Endothelial cell of umbilical vein (primary cell): Measurements from ENCODE around the gene VAV2. TPM values are rescaled to one million over a fixed set of nuclear protein-coding genes. Genes with fewer than 3 reads are reported as not detected.

Experiments used
- BruUV-seq: library from RNA; stranded (reverse); fragments of 400-500 nt; replicated peaks from 2 replicates; lab custom pipeline; 2021; lab: Mats Ljungman, UMichigan
- CTCF ChIA-PET: fragments of 300-600, 350-600 bp; sonication (Branson Sonifier 250); formaldehyde crosslinking; loops from one replicate; lab custom pipeline; 2021; ENCODE audit warnings: antibody characterized with exemption, inconsistent platforms; lab: Charles Lee
- POLR2A ChIA-PET: fragments of 300-600, 350-600 bp; sonication (Branson Sonifier 250); formaldehyde crosslinking; loops from one replicate; lab custom pipeline; 2021; ENCODE audit warnings: antibody characterized with exemption, inconsistent platforms; lab: Charles Lee
- DNase-seq: peaks from one replicate; pipeline ENCODE4 v3.0.0-alpha.2; 2011; ENCODE audit warnings: low read depth, low spot score
- FAIRE-seq: peaks from 2 replicates; lab custom pipeline; 2011; peaks lifted over from hg19 to GRCh38; lab: Jason Lieb, UNC
- H2AFZ ChIP-seq: 2 replicates; pipeline ENCODE4 v1.6.0; 2012; ENCODE audit warnings: low read depth, low read length, control low read depth, inconsistent platforms
- H3K27ac ChIP-seq: 2 replicates; pipeline ENCODE4 v1.5.1; 2011; ENCODE audit warnings: low read depth, mild to moderate bottlenecking, control low read depth, low read length, moderate library complexity; ENCODE audit not compliant: insufficient read depth
- H3K27me3 ChIP-seq, 2 experiments: 2 replicates each; pipeline versions ENCODE4 v1.6.0 to v1.6.1; 2011; ENCODE audit warnings: low read length in 2 of 2, mixed read lengths in 1 of 2; ENCODE audit not compliant: control insufficient read depth in 2 of 2, insufficient read depth in 2 of 2
- H3K36me3 ChIP-seq, 2 experiments: 2 replicates in 1 of 2; 3 replicates in 1 of 2; pipeline ENCODE4 v1.5.1; 2011; ENCODE audit warnings: low read length in 2 of 2, mild to moderate bottlenecking in 1 of 2, moderate library complexity in 1 of 2; ENCODE audit not compliant: control insufficient read depth in 2 of 2, insufficient read depth in 2 of 2; ENCODE audit errors: extremely low read depth in 1 of 2
- H3K4me1 ChIP-seq: 3 replicates; pipeline ENCODE4 v1.5.1; 2011; ENCODE audit warnings: mild to moderate bottlenecking, low read length; ENCODE audit not compliant: control insufficient read depth, insufficient read depth; ENCODE audit errors: extremely low read depth
- H3K4me2 ChIP-seq: 2 replicates; pipeline ENCODE4 v1.6.1; 2011; ENCODE audit warnings: low read length, control low read depth, mixed read lengths; ENCODE audit not compliant: insufficient read depth
- H3K4me3 ChIP-seq, 3 experiments: fragments of 200-600 bp in 1 of 3; sonication (generic), shearing (Covaris generic) in 1 of 3; replicated peaks in 1 of 3; 2 replicates each; pipeline ENCODE4 v1.5.1; 2011 to 2016; ENCODE audit warnings: control low read depth in 3 of 3, low read length in 3 of 3, mild to moderate bottlenecking in 2 of 3, inconsistent platforms in 1 of 3, low read depth in 1 of 3, moderate library complexity in 1 of 3; ENCODE audit not compliant: insufficient read depth in 1 of 3
- H3K79me2 ChIP-seq: 2 replicates; pipeline ENCODE4 v1.6.0; 2012; ENCODE audit warnings: low read length, inconsistent platforms; ENCODE audit not compliant: control insufficient read depth, insufficient read depth
- H3K9ac ChIP-seq: replicated peaks from 2 replicates; pipeline ENCODE3; 2011; ENCODE audit warnings: low read length, control low read depth; ENCODE audit not compliant: insufficient read depth; ENCODE audit errors: extremely low read depth
- H3K9me1 ChIP-seq: replicated peaks from 3 replicates; pipeline ENCODE4 v1.6.0; 2011; ENCODE audit warnings: mild to moderate bottlenecking, low read length; ENCODE audit not compliant: control insufficient read depth, insufficient read depth; ENCODE audit errors: extremely low read depth
- H3K9me3 ChIP-seq: replicated peaks from 2 replicates; pipeline ENCODE4 v1.5.1; 2012; ENCODE audit warnings: low read length, inconsistent platforms; ENCODE audit not compliant: control insufficient read depth, insufficient read depth
- H4K20me1 ChIP-seq: replicated peaks from 2 replicates; pipeline ENCODE3; 2011; ENCODE audit warnings: mild to moderate bottlenecking, low read length; ENCODE audit not compliant: control insufficient read depth, insufficient read depth; ENCODE audit errors: extremely low read depth
- EZH2 ChIP-seq: IDR thresholded peaks from 2 replicates; pipeline ENCODE4 v1.6.1; 2012; ENCODE audit warnings: borderline replicate concordance, low read depth, mild to moderate bottlenecking, moderate library complexity, low read length, inconsistent platforms; ENCODE audit not compliant: severe bottlenecking
- FOS ChIP-seq: IDR thresholded peaks from 2 replicates; pipeline ENCODE4 v1.6.1; 2011; ENCODE audit warnings: mild to moderate bottlenecking, low read length, moderate library complexity, borderline replicate concordance; ENCODE audit not compliant: insufficient read depth
- GATA2 ChIP-seq: IDR thresholded peaks from 2 replicates; pipeline ENCODE4 v1.7.0; 2011; ENCODE audit warnings: low read depth, mild to moderate bottlenecking, moderate library complexity, mixed read lengths, low read length; ENCODE audit not compliant: insufficient read length, insufficient read depth
- JUN ChIP-seq: IDR thresholded peaks from 2 replicates; pipeline ENCODE4 v1.6.1; 2011; ENCODE audit warnings: borderline replicate concordance, low read depth; ENCODE audit not compliant: insufficient read length, insufficient read depth
- MYC ChIP-seq: IDR thresholded peaks from one replicate; pipeline ENCODE4 v1.6.1; 2011; ENCODE audit warnings: mild to moderate bottlenecking, low read depth, low read length
- POLR2A ChIP-seq: IDR thresholded peaks from 2 replicates; pipeline ENCODE4 v1.6.1; 2012; ENCODE audit warnings: low read depth, mild to moderate bottlenecking, control low read depth, low read length
- POLR2AphosphoS5 ChIP-seq: IDR thresholded peaks from 2 replicates; pipeline ENCODE4 v1.6.1; 2012; ENCODE audit warnings: low read depth, mild to moderate bottlenecking, control low read depth, low read length, moderate library complexity; ENCODE audit not compliant: insufficient read depth
- dilution Hi-C: fragments of 300-500 bp; cut with MboI; formaldehyde crosslinking; loops from one replicate; pipeline ENCODE4 v1.15.0; 2019; ENCODE audit warnings: low sequenced_read_pairs; ENCODE audit not compliant: extremely low pct_ligation_motif_present
- intact Hi-C: fragments of 100-400 bp; cut with micrococcal nuclease; formaldehyde crosslinking; loops from one replicate; pipeline ENCODE4 v1.10.0; 2022
- polyA plus RNA-seq, 4 experiments: library from polyadenylated mRNA; depleted of rRNA in 3 of 4; stranded (reverse) in 3 of 4; unstranded in 1 of 4; fragments of >200 nt; gene quantifications; 2 replicates each; pipeline versions ENCODE4 v1.2.1 to v1.2.3, GENCODE V29; 2011 to 2012; ENCODE audit warnings: missing spikeins in 1 of 4
- total RNA-seq: library from RNA; stranded (reverse); gene quantifications from 2 replicates; pipeline ENCODE4 v1.2.3, GENCODE V29; 2021
- TF ChIP-seq, protein P1 (sequence below), 2 donors: IDR thresholded peaks; 1 replicate in 1 of 2; 2 replicates in 1 of 2; pipeline ENCODE4 v1.5.1; 2011; ENCODE audit warnings: low read length in 2 of 2, mild to moderate bottlenecking in 2 of 2, moderate library complexity in 2 of 2, control low read depth in 1 of 2, inconsistent platforms in 1 of 2, low read depth in 1 of 2; ENCODE audit not compliant: insufficient read depth in 1 of 2; ENCODE audit errors: extremely low read depth in 1 of 2
- TF ChIP-seq, protein P2 (sequence below): IDR thresholded peaks from 2 replicates; pipeline ENCODE4 v1.6.1; 2011; ENCODE audit not compliant: insufficient read depth, insufficient read length

VAV2 gene
- total and polyA plus RNA-seq, 2 donors (not counting 3 experiments of a cell fraction or from before 2014, with no cell fraction given): 10.6 to 30.6 TPM

DNA sequence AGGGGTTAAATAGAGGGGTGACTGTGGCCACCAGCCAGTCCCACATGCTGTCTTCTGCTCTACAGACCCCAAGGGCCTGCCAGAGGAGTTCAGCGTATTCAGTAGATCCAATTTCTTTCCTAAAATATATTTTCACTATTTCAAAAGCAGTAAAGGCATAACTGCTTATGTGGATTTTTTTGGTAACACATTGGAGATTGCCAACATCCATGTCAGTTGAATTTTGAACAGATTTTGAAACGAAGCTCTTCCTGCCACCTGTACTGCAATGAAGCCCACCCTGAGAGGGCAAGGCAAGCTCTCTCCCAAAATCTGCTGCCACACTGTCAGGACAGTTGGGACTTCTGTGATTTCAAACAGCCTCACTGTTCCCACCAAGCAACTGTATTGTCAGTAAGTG, 216.8 kb downstream of the VAV2 start:
- POLR2A ChIA-PET: no interaction called here
- intact Hi-C loops: no loop called here
- no peak overlapping the region for H3K4me3 ChIP-seq
- no peak overlapping the region for H3K27ac ChIP-seq
- CTCF ChIA-PET: interaction anchor here (1.8 kb wide), 1 partner anchor 32 kb away, joined by 6 read pairs; no protein-coding TSS in a partner anchor
- no peak for TF ChIP-seq FOS
- no peak for TF ChIP-seq POLR2AphosphoS5
- TF ChIP-seq, protein P1, sequence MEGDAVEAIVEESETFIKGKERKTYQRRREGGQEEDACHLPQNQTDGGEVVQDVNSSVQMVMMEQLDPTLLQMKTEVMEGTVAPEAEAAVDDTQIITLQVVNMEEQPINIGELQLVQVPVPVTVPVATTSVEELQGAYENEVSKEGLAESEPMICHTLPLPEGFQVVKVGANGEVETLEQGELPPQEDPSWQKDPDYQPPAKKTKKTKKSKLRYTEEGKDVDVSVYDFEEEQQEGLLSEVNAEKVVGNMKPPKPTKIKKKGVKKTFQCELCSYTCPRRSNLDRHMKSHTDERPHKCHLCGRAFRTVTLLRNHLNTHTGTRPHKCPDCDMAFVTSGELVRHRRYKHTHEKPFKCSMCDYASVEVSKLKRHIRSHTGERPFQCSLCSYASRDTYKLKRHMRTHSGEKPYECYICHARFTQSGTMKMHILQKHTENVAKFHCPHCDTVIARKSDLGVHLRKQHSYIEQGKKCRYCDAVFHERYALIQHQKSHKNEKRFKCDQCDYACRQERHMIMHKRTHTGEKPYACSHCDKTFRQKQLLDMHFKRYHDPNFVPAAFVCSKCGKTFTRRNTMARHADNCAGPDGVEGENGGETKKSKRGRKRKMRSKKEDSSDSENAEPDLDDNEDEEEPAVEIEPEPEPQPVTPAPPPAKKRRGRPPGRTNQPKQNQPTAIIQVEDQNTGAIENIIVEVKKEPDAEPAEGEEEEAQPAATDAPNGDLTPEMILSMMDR (IDR thresholded peaks at IDR 0.05; ENCODE audit: extremely low read depth in 1 of 2, insufficient read depth in 1 of 2, low read depth in 1 of 2, low read length in 2 of 2): no peak
- TF ChIP-seq, protein P2, sequence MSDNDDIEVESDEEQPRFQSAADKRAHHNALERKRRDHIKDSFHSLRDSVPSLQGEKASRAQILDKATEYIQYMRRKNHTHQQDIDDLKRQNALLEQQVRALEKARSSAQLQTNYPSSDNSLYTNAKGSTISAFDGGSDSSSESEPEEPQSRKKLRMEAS: no peak
- TF ChIP-seq GATA2: no peak
- TF ChIP-seq JUN: no peak
- TF ChIP-seq EZH2: no peak
- TF ChIP-seq POLR2A: no peak
- TF ChIP-seq MYC: no peak
- no peaks in the 10 kb centered on the region for H3K79me2 ChIP-seq
- dilution Hi-C loops: no loop called here
- H3K4me2 ChIP-seq: no peak overlapping the region
- FAIRE-seq (no peak), DNase-seq (no peak)
- H3K4me1 ChIP-seq: no peaks in the 10 kb centered on the region
- H3K36me3 ChIP-seq: peaks cover 6 to 28% of the 10 kb centered on the region in 2 experiments
- H2AFZ ChIP-seq: no peak overlapping the region
- H3K9me3 ChIP-seq: no peaks in the 10 kb centered on the region
- H3K9me1 ChIP-seq: no peaks in the 10 kb centered on the region
- H4K20me1 ChIP-seq: no peaks in the 10 kb centered on the region
- H3K27me3 ChIP-seq: no peaks in the 10 kb centered on the region
- H3K9ac ChIP-seq: no peak overlapping the region
- no TSS peak for BruUV-seq
